Astrocyte (in vitro differentiated cells and primary cell): Measurements from ENCODE around the gene KLF11.

Experiments
- CTCF ChIP-seq: IDR thresholded peaks from 2 replicates; pipeline ENCODE4 v1.5.1; 2011; ENCODE audit warnings: low read depth, mild to moderate bottlenecking, inconsistent platforms, low read length, moderate library complexity; ENCODE audit not compliant: insufficient read depth
- EZH2 ChIP-seq: IDR thresholded peaks from 2 replicates; pipeline ENCODE4 v1.6.1; 2012; ENCODE audit warnings: mild to moderate bottlenecking, low read length, inconsistent platforms; ENCODE audit not compliant: insufficient read depth

- no peak for TF ChIP-seq EZH2
- TF ChIP-seq CTCF, result no peak
These were observed 23.5 kb upstream of the KLF11 start for GRCh38 chr2:10019602-10020400.
